HG03520 (cell line): ENCODE data around the gene CA10.

Source experiments
- ATAC-seq: cut with Tn5 transposase; IDR thresholded peaks from one replicate; pipeline ENCODE4 v1.9.1; 2021; ENCODE audit warnings: mild to moderate bottlenecking, moderate library complexity; ENCODE audit not compliant: unreplicated experiment

CA10 gene

GRCh38 chr17:52049051-52049450 lies 109.5 kb downstream of the CA10 start:
- ATAC-seq: no peak

GRCh38 chr17:52048137-52048898 lies 110.2 kb downstream of the CA10 start:
- no peak for ATAC-seq

GRCh38 chr17:52047086-52047485 lies 111.4 kb downstream of the CA10 start:
- no peak for ATAC-seq

GRCh38 chr17:52041123-52041617 lies 117.3 kb downstream of the CA10 start:
- ATAC-seq: no peak

GRCh38 chr17:52036416-52036815 lies 122.1 kb downstream of the CA10 start:
- no peak for ATAC-seq

GRCh38 chr17:52035336-52035915 lies 123.1 kb downstream of the CA10 start:
- no peak for ATAC-seq

- no peak for ATAC-seq
Observed at GRCh38 chr17:52032454-52032853, 126.1 kb downstream of the CA10 start.

GRCh38 chr17:52030052-52030451 lies 128.5 kb downstream of the CA10 start:
- no peak for ATAC-seq

GRCh38 chr17:52027620-52028295 lies 130.8 kb downstream of the CA10 start:
- no peak for ATAC-seq

GRCh38 chr17:52027081-52027480 lies 131.4 kb downstream of the CA10 start:
- no peak for ATAC-seq

GRCh38 chr17:52026075-52026474 lies 132.4 kb downstream of the CA10 start:
- ATAC-seq: no peak

- ATAC-seq: no peak
Observed at GRCh38 chr17:52025236-52025635, 133.3 kb downstream of the CA10 start.

- no peak for ATAC-seq
Observed at GRCh38 chr17:52024300-52024870, 134.1 kb downstream of the CA10 start.

- no peak for ATAC-seq
Observed at GRCh38 chr17:52011064-52011463, 147.4 kb downstream of the CA10 start.

- no peak for ATAC-seq
Observed at GRCh38 chr17:51999654-52000053, 158.9 kb downstream of the CA10 start.

GRCh38 chr17:51997723-51998122 lies 160.8 kb downstream of the CA10 start:
- no peak for ATAC-seq

- ATAC-seq: no peak
Observed at GRCh38 chr17:51995797-51996403, 162.6 kb downstream of the CA10 start.

- ATAC-seq: no peak
Observed at GRCh38 chr17:51992864-51993416, 165.6 kb downstream of the CA10 start.

- no peak for ATAC-seq
Observed at GRCh38 chr17:51971121-51971520, 187.4 kb downstream of the CA10 start.

- no peak for ATAC-seq
Observed at GRCh38 chr17:51961689-51962088, 196.8 kb downstream of the CA10 start.

- ATAC-seq: no peak
Observed at GRCh38 chr17:51957786-51958185, 200.7 kb downstream of the CA10 start.
